NCI-H2196 (cell line): ENCODE results near the gene OR10X1.

Experiments used
- DNase-seq: peaks from one replicate; lab custom pipeline; 2025; ENCODE audit not compliant: unreplicated experiment; lab: John Stamatoyannopoulos, UW

The OR10X1 gene

GRCh38 chr1:158579733-158580132, at the start of gene OR10X1:
TSS of gene OR10X1 (minus strand) at chr1:158579899. CDS start at chr1:158579899, 0 bp downstream.
- DNase-seq: no peak

GRCh38 chr1:158613764-158614163, 34.1 kb upstream of the OR10X1 start:
- DNase-seq: no peak

GRCh38 chr1:158611916-158612315, 32.2 kb upstream of the OR10X1 start:
- DNase-seq: no peak

GRCh38 chr1:158607296-158607695, 27.6 kb upstream of the OR10X1 start:
- no peak for DNase-seq

GRCh38 chr1:158604968-158605367, 25.3 kb upstream of the OR10X1 start, which contains the start of gene OR10Z1:
TSS of gene OR10Z1 (plus strand) at chr1:158605268. CDS start at chr1:158606439, 1,171 bp downstream.
- DNase-seq: no peak

- DNase-seq: no peak
Observed at GRCh38 chr1:158600735-158601134, 21.0 kb upstream of the OR10X1 start.

GRCh38 chr1:158586942-158587341, 7.2 kb upstream of the OR10X1 start:
- DNase-seq: no peak

- no peak for DNase-seq
Observed at GRCh38 chr1:158583962-158584361, 4.3 kb upstream of the OR10X1 start.

- DNase-seq: no peak
Observed at GRCh38 chr1:158577561-158577960, 2.1 kb downstream of the OR10X1 start.

GRCh38 chr1:158572226-158572625, 7.5 kb downstream of the OR10X1 start:
- DNase-seq: no peak

GRCh38 chr1:158570480-158570879, 9.2 kb downstream of the OR10X1 start, which contains the start of gene OR6P1:
TSS of gene OR6P1 (minus strand) at chr1:158570580. CDS start at chr1:158563604, 6,976 bp downstream.
- DNase-seq: no peak

- no peak for DNase-seq
Observed at GRCh38 chr1:158564608-158565007, 15.1 kb downstream of the OR10X1 start.

GRCh38 chr1:158563853-158564252, 15.8 kb downstream of the OR10X1 start:
- no peak for DNase-seq

GRCh38 chr1:158559696-158560095, 20.0 kb downstream of the OR10X1 start:
- no peak for DNase-seq

GRCh38 chr1:158554352-158554751, 25.3 kb downstream of the OR10X1 start, which contains the start of gene OR6Y1:
TSS of gene OR6Y1 (minus strand) at chr1:158554405. CDS start at chr1:158548105, 6,300 bp downstream.
- no peak for DNase-seq

GRCh38 chr1:158552296-158552695, 27.4 kb downstream of the OR10X1 start:
- no peak for DNase-seq

GRCh38 chr1:158547533-158547932, 32.2 kb downstream of the OR10X1 start:
- no peak for DNase-seq

GRCh38 chr1:158537609-158538008, 42.1 kb downstream of the OR10X1 start:
- DNase-seq: no peak

- DNase-seq: no peak
Observed at GRCh38 chr1:158534496-158534895, 45.2 kb downstream of the OR10X1 start.
